Suprapubic skin (tissue), 4 donors: Measurements from ENCODE around the gene KIAA0930. TPM values are rescaled to one million over a fixed set of nuclear protein-coding genes. Genes with fewer than 3 reads are reported as not detected.
"Not testable (repeated sequence)": the region's sequence is repeated elsewhere in the genome, so short reads cannot be mapped to it uniquely, and the experiment has no call there.

Source experiments
- DNase-seq, 2 donors: peaks; one replicate each; pipeline ENCODE4 v3.0.0-alpha.2; 2019; ENCODE audit warnings: low spot score in 2 of 2
- H3K27ac ChIP-seq: fragments of 200-600 bp; sonication (generic); one replicate; pipeline ENCODE4 v1.5.1; 2019
- H3K27me3 ChIP-seq: fragments of 200-600 bp; sonication (generic); one replicate; pipeline ENCODE4 v1.5.1; 2019
- H3K36me3 ChIP-seq: fragments of 200-600 bp; sonication (generic); one replicate; pipeline ENCODE4 v1.5.1; 2019
- H3K4me1 ChIP-seq: fragments of 200-600 bp; sonication (generic); one replicate; pipeline ENCODE4 v1.5.1; 2019
- H3K4me3 ChIP-seq: fragments of 200-600 bp; sonication (generic); one replicate; pipeline ENCODE4 v1.5.1; 2019; ENCODE audit warnings: mild to moderate bottlenecking
- H3K9me3 ChIP-seq: fragments of 200-600 bp; sonication (generic); one replicate; pipeline ENCODE4 v1.5.1; 2019
- CTCF ChIP-seq, 2 donors: fragments of 200-600 bp in 1 of 2; fragments of 450-650 bp in 1 of 2; sonication (generic) in 1 of 2; IDR thresholded peaks; one replicate each; pipeline ENCODE4 v1.5.1; 2016 to 2019; ENCODE audit warnings: antibody characterized with exemption in 2 of 2, mild to moderate bottlenecking in 1 of 2, moderate library complexity in 1 of 2
- EP300 ChIP-seq: sonication (generic); formaldehyde crosslinking; IDR thresholded peaks from one replicate; pipeline ENCODE4 v1.6.1; 2017; ENCODE audit warnings: antibody characterized with exemption
- POLR2A ChIP-seq, 2 donors: fragments of 450-650 bp; IDR thresholded peaks; one replicate each; pipeline ENCODE4 v1.6.1; 2017; ENCODE audit warnings: antibody characterized with exemption in 2 of 2, mild to moderate bottlenecking in 2 of 2, moderate library complexity in 2 of 2
- POLR2AphosphoS5 ChIP-seq, 3 donors: sonication (generic); formaldehyde crosslinking; IDR thresholded peaks; one replicate each; pipeline ENCODE4 v1.6.1; 2017; ENCODE audit warnings: antibody characterized with exemption in 3 of 3
- WGBS: methylation state at CpG from one replicate; pipeline ENCODE4 v1.1.5; 2018; 5-methylcytosine and 5-hydroxymethylcytosine counted together
- total RNA-seq, 4 donors: library from RNA; depleted of rRNA; stranded (reverse); fragments of >200 nt; gene quantifications; one replicate each; pipeline ENCODE4 v1.1.0, GENCODE V29; 2016

Gene KIAA0930
- total RNA-seq, 4 donors from 2014 or later = 36.0 to 119 (median 74.4) TPM

- H3K27ac ChIP-seq = no peak overlapping the region
- no peak for TF ChIP-seq EP300
- TF ChIP-seq POLR2A (IDR thresholded peaks at IDR 0.05) = no peak
- no peak for TF ChIP-seq POLR2AphosphoS5 (IDR thresholded peaks at IDR 0.05)
- TF ChIP-seq CTCF (IDR thresholded peaks at IDR 0.05) = no peak
- no peak for DNase-seq
- H3K27me3 ChIP-seq = no peaks in the 10 kb centered on the region
- no peak overlapping the region for H3K4me3 ChIP-seq
- H3K36me3 ChIP-seq = no peaks in the 10 kb centered on the region
- 60% methylated on average over 7 of the region's 7 CpGs for WGBS
- no peaks in the 10 kb centered on the region for H3K9me3 ChIP-seq
- H3K4me1 ChIP-seq = peaks cover 45% of the 10 kb centered on the region
These were observed 24.8 kb upstream of the KIAA0930 start for GRCh38 chr22:45265535-45265934.

- H3K27ac ChIP-seq = peak overlapping the region; percentile 52
- no peaks in the 10 kb centered on the region for H3K9me3 ChIP-seq
- no peaks in the 10 kb centered on the region for H3K36me3 ChIP-seq
- WGBS = 21% methylated on average over 16 of the region's 17 CpGs
- no peak overlapping the region for H3K4me3 ChIP-seq
- peak; percentile 38 to 70 for TF ChIP-seq CTCF (IDR thresholded peaks at IDR 0.05)
- no peak for TF ChIP-seq POLR2A (IDR thresholded peaks at IDR 0.05)
- no peak for TF ChIP-seq POLR2AphosphoS5 (IDR thresholded peaks at IDR 0.05)
- DNase-seq = peak in 1 of 2 donors; percentile 91
- H3K27me3 ChIP-seq = no peaks in the 10 kb centered on the region
- peaks cover 29% of the 10 kb centered on the region for H3K4me1 ChIP-seq
These were observed 23.0 kb upstream of the KIAA0930 start for GRCh38 chr22:45263463-45264269.

GRCh38 chr22:45262931-45263462, 22.3 kb upstream of the KIAA0930 start:
- Histone ChIP-seq H3K4me1 (peaks cover 22% of the 10 kb centered on the region), H3K36me3 (no peaks in the 10 kb centered on the region), H3K4me3 (no peak overlapping the region), H3K27ac (no peak overlapping the region), H3K9me3 (no peaks in the 10 kb centered on the region), H3K27me3 (no peaks in the 10 kb centered on the region)
- DNase-seq = no peak
- WGBS = 33% methylated on average over 8 of the region's 14 CpGs
- no peak for TF ChIP-seq EP300

- Histone ChIP-seq H3K27ac (no peak overlapping the region), H3K4me1 (peaks cover 21% of the 10 kb centered on the region), H3K27me3 (no peaks in the 10 kb centered on the region), H3K9me3 (no peaks in the 10 kb centered on the region), H3K4me3 (no peak overlapping the region), H3K36me3 (no peaks in the 10 kb centered on the region)
- DNase-seq = no peak
- TF ChIP-seq CTCF (IDR thresholded peaks at IDR 0.05) (no peak), POLR2A (IDR thresholded peaks at IDR 0.05) (no peak), EP300 (no peak), POLR2AphosphoS5 (IDR thresholded peaks at IDR 0.05) (no peak)
- WGBS = 40% methylated on average over 7 of the region's 13 CpGs
These were observed 21.7 kb upstream of the KIAA0930 start for GRCh38 chr22:45262195-45262930.

- no peak overlapping the region for H3K27ac ChIP-seq
- H3K4me1 ChIP-seq = peaks cover 21% of the 10 kb centered on the region
- DNase-seq = no peak
- no peaks in the 10 kb centered on the region for H3K9me3 ChIP-seq
- WGBS = 90% methylated on average over 16 of the region's 20 CpGs
- H3K36me3 ChIP-seq = no peaks in the 10 kb centered on the region
- no peaks in the 10 kb centered on the region for H3K27me3 ChIP-seq
- H3K4me3 ChIP-seq = no peak overlapping the region
- TF ChIP-seq POLR2A (IDR thresholded peaks at IDR 0.05) (no peak), CTCF (IDR thresholded peaks at IDR 0.05) (no peak), POLR2AphosphoS5 (IDR thresholded peaks at IDR 0.05) (no peak), EP300 (no peak)
These were observed 20.9 kb upstream of the KIAA0930 start for GRCh38 chr22:45261407-45262088.

- DNase-seq, H3K27ac ChIP-seq, H3K4me3 ChIP-seq, H3K9me3 ChIP-seq, H3K36me3 ChIP-seq, H3K27me3 ChIP-seq: not testable (repeated sequence)
- 89% methylated on average over 9 of the region's 9 CpGs for WGBS
- H3K4me1 ChIP-seq = peaks cover 21% of the 10 kb centered on the region
These were observed 19.7 kb upstream of the KIAA0930 start for GRCh38 chr22:45260395-45260759.
